Caco-2 (cell line): Measurements from ENCODE around the gene PMS1. TPM values are rescaled to one million over a fixed set of nuclear protein-coding genes. Genes with fewer than 3 reads are reported as not detected.

Experiments used
- BruUV-seq: library from RNA; stranded (reverse); fragments of 400-500 nt; replicated peaks from 2 replicates; lab custom pipeline; 2021; lab: Mats Ljungman, UMichigan
- CTCF ChIA-PET: fragments of 300-600 bp; sonication (Branson Sonifier 250); formaldehyde crosslinking; loops from one replicate; lab custom pipeline; 2022; ENCODE audit warnings: antibody characterized with exemption; lab: Charles Lee
- POLR2A ChIA-PET: fragments of 300-600 bp; sonication (Branson Sonifier 250); formaldehyde crosslinking; loops from one replicate; lab custom pipeline; 2022; ENCODE audit warnings: antibody characterized with exemption; lab: Charles Lee
- DNase-seq, 2 experiments: peaks; one replicate each; pipeline versions ENCODE4 v3.0.0 to v3.0.0-alpha.2; 2020 to 2022
- H3K27me3 ChIP-seq: replicated peaks from 2 replicates; pipeline ENCODE4 v1.6.0; 2011; ENCODE audit warnings: low read length; ENCODE audit not compliant: control insufficient read depth, insufficient read depth
- H3K36me3 ChIP-seq: 2 replicates; pipeline ENCODE4 v1.5.1; 2011; ENCODE audit warnings: low read length; ENCODE audit not compliant: control insufficient read depth, insufficient read depth
- H3K4me1 ChIP-seq: fragments of 250-450 bp; sonication (Bioruptor Pico); 2 replicates; pipeline ENCODE4 v1.5.1; 2020; ENCODE audit warnings: mild to moderate bottlenecking
- H3K4me3 ChIP-seq: 2 replicates; pipeline ENCODE4 v1.5.1; 2011; ENCODE audit warnings: low read depth, mild to moderate bottlenecking, control low read depth, low read length
- H3K9me3 ChIP-seq: fragments of 250-450 bp; sonication (Bioruptor Pico); 2 replicates; pipeline ENCODE4 v1.5.1; 2020; ENCODE audit warnings: mild to moderate bottlenecking, moderate library complexity
- H3K27ac Mint-ChIP-seq: one replicate; pipeline ENCODE4 v1.8.0; 2022; ENCODE audit warnings: mixed read lengths; ENCODE audit not compliant: unreplicated experiment
- H3K27me3 Mint-ChIP-seq: one replicate; pipeline ENCODE4 v1.8.0; 2022; ENCODE audit warnings: mixed read lengths; ENCODE audit not compliant: insufficient read depth, unreplicated experiment
- H3K36me3 Mint-ChIP-seq: one replicate; pipeline ENCODE4 v1.8.0; 2022; ENCODE audit warnings: mild to moderate bottlenecking, mixed read lengths; ENCODE audit not compliant: insufficient read depth, unreplicated experiment
- H3K4me1 Mint-ChIP-seq: one replicate; pipeline ENCODE4 v1.8.0; 2022; ENCODE audit warnings: low read depth, mixed read lengths; ENCODE audit not compliant: unreplicated experiment
- H3K4me3 Mint-ChIP-seq: one replicate; pipeline ENCODE4 v1.8.0; 2022; ENCODE audit warnings: mild to moderate bottlenecking, moderate library complexity, mixed read lengths; ENCODE audit not compliant: unreplicated experiment
- H3K9me3 Mint-ChIP-seq: one replicate; pipeline ENCODE4 v1.8.0; 2022; ENCODE audit warnings: mixed read lengths; ENCODE audit not compliant: unreplicated experiment
- intact Hi-C: fragments of 100-400 bp; cut with micrococcal nuclease; formaldehyde crosslinking; loops from one replicate; pipeline ENCODE4 v1.10.0; 2022; ENCODE audit not compliant: unreplicated experiment
- total RNA-seq: library from RNA; stranded (reverse); gene quantifications from 2 replicates; pipeline ENCODE4 v1.2.3, GENCODE V29; 2022
- TF ChIP-seq, protein P1 (sequence below), 2 experiments: fragments of 200-600 bp in 1 of 2; IDR thresholded peaks; 1 replicate in 1 of 2; 2 replicates in 1 of 2; pipeline versions ENCODE4 v1.5.1 to v1.8.0; 2011 to 2022; ENCODE audit warnings: antibody characterized with exemption in 1 of 2, control low read depth in 1 of 2, inconsistent platforms in 1 of 2, low read depth in 1 of 2, low read length in 1 of 2, mild to moderate bottlenecking in 1 of 2, moderate library complexity in 1 of 2; ENCODE audit not compliant: insufficient read depth in 1 of 2, severe bottlenecking in 1 of 2, unreplicated experiment in 1 of 2

The PMS1 gene
- total RNA-seq, 1 experiment from 2014 or later = 40.2 TPM

DNA sequence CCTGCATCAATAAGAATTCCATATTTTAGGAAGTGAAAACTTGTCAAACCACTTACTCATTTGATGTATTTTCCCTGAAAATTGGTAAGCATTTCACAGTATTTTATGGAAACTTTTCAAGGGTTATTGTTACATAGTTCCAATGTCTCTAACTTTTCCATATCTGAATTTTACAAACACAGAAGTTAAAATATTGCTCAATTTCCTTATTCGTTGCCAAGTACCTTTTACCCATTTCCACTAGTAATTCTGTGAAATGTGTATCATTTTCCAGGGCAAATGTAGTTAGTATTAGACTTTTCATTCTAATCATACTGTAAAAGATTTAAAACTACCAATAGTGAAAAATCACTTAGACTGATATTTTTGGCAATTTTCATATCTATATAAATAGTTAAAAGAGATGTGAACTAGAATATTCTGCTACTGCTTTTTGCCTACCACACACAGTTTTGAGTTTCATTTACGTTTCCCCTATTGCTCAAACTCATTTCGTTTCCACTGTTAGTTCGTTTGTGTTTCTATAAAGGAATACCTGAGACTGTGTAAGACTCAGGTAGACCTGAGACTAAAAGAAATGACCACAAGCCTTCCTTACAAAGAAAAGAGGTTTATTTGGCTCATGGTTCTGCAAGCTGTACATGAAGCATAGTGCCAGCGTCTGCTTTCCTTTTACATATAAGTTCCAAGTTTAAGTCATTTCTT lies 86.3 kb downstream of the PMS1 start:
- intact Hi-C loops = no loop called here
- CTCF ChIA-PET = no interaction called here
- no peak for DNase-seq
- no peaks in the 10 kb centered on the region for H3K9me3 ChIP-seq
- H3K4me3 Mint-ChIP-seq = no peak overlapping the region
- BruUV-seq = no TSS peak
- H3K27me3 Mint-ChIP-seq = no peaks in the 10 kb centered on the region
- H3K4me1 ChIP-seq = no peaks in the 10 kb centered on the region
- TF ChIP-seq, protein P1, sequence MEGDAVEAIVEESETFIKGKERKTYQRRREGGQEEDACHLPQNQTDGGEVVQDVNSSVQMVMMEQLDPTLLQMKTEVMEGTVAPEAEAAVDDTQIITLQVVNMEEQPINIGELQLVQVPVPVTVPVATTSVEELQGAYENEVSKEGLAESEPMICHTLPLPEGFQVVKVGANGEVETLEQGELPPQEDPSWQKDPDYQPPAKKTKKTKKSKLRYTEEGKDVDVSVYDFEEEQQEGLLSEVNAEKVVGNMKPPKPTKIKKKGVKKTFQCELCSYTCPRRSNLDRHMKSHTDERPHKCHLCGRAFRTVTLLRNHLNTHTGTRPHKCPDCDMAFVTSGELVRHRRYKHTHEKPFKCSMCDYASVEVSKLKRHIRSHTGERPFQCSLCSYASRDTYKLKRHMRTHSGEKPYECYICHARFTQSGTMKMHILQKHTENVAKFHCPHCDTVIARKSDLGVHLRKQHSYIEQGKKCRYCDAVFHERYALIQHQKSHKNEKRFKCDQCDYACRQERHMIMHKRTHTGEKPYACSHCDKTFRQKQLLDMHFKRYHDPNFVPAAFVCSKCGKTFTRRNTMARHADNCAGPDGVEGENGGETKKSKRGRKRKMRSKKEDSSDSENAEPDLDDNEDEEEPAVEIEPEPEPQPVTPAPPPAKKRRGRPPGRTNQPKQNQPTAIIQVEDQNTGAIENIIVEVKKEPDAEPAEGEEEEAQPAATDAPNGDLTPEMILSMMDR (IDR thresholded peaks at IDR 0.05; ENCODE audit: insufficient read depth in 1 of 2, low read depth in 1 of 2, low read length in 1 of 2, severe bottlenecking in 1 of 2, unreplicated experiment in 1 of 2) = no peak
- H3K36me3 ChIP-seq = no peaks in the 10 kb centered on the region
- no peak overlapping the region for H3K27ac Mint-ChIP-seq
- H3K36me3 Mint-ChIP-seq = peaks cover 14% of the 10 kb centered on the region
- no peaks in the 10 kb centered on the region for H3K4me1 Mint-ChIP-seq
- no peaks in the 10 kb centered on the region for H3K27me3 ChIP-seq
- H3K9me3 Mint-ChIP-seq = no peaks in the 10 kb centered on the region
- POLR2A ChIA-PET = no interaction called here
- H3K4me3 ChIP-seq = no peak overlapping the region

DNA sequence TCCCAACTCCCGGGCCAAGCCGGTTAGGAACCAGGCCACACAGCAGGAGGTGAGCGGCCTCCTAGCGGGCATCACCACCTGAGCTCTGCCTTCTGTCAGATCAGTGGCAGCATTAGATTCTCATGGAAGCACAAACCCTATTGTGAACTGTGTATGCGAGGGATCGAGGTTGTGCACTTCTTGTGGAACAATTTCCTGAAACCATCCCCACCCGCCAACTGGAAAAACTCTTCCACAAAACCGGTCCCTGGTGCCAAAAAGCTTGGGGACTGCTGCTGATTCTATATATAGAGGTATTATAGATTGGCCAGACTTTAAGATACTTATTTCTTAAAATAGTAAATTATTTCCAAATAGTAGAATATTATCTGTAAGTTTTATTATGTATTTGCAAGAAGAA lies 89.4 kb downstream of the PMS1 start:
- CTCF ChIA-PET = no interaction called here

DNA sequence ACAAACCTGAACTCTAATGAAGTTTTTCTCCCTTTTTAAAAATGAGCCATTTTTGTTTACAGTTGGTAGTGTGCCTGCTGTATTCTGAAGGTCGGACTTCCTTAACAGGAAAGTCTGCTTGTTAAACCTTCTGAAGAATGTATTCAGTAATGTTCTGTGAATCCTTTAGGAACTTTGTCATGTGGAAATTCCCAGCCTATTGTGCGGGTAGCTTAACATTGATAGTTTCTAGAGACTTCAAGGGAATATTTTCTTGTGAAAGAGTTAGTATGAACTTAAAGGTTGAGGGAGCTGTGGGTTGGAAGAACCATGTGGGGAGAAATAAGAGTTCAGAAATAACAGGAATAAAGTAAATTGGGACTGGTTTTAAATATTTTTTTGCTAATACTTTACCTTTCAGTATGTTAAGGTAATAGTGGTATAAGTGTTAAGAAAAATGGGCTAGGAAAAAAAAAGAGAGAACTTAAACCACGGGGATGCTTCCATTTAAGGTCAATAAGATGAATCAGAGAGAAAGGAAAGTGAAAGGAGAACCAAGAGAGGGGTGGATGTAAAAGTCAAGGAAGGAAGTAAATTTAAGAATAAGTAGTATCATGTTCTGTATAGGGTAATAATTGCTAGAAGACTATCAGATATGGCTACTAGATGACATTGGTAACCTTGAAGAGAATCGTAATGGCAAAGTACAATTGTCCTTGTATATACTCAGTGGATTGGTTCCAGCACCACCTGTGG lies 90.5 kb downstream of the PMS1 start:
- intact Hi-C loops = no loop called here
- Mint-ChIP-seq H3K9me3 (no peaks in the 10 kb centered on the region), H3K4me1 (no peaks in the 10 kb centered on the region), H3K4me3 (no peak overlapping the region), H3K36me3 (peaks cover 20% of the 10 kb centered on the region), H3K27ac (no peak overlapping the region), H3K27me3 (no peaks in the 10 kb centered on the region)
- no TSS peak for BruUV-seq
- Histone ChIP-seq H3K9me3 (no peaks in the 10 kb centered on the region), H3K36me3 (no peaks in the 10 kb centered on the region), H3K4me1 (no peaks in the 10 kb centered on the region), H3K4me3 (no peak overlapping the region), H3K27me3 (no peaks in the 10 kb centered on the region)
- DNase-seq = no peak
- TF ChIP-seq, protein P1 (IDR thresholded peaks at IDR 0.05; ENCODE audit: insufficient read depth in 1 of 2, low read depth in 1 of 2, low read length in 1 of 2, severe bottlenecking in 1 of 2, unreplicated experiment in 1 of 2) = no peak
- ChIA-PET CTCF (no interaction called here), POLR2A (no interaction called here)

More for the DNA sequence above, 89.4 kb downstream of the PMS1 start:
- Mint-ChIP-seq H3K4me1 (no peaks in the 10 kb centered on the region), H3K4me3 (no peak overlapping the region), H3K27ac (no peak overlapping the region), H3K36me3 (peaks cover 20% of the 10 kb centered on the region), H3K27me3 (no peaks in the 10 kb centered on the region), H3K9me3 (no peaks in the 10 kb centered on the region)
- POLR2A ChIA-PET = no interaction called here
- DNase-seq = no peak
- Histone ChIP-seq H3K36me3 (no peaks in the 10 kb centered on the region), H3K4me1 (no peaks in the 10 kb centered on the region), H3K4me3 (no peak overlapping the region), H3K9me3 (no peaks in the 10 kb centered on the region), H3K27me3 (no peaks in the 10 kb centered on the region)
- intact Hi-C loops = no loop called here
- TF ChIP-seq, protein P1 (IDR thresholded peaks at IDR 0.05; ENCODE audit: insufficient read depth in 1 of 2, low read depth in 1 of 2, low read length in 1 of 2, severe bottlenecking in 1 of 2, unreplicated experiment in 1 of 2) = no peak
- BruUV-seq = no TSS peak
